HG02759 (cell line): ENCODE measurements around the gene DCLRE1A.

Experiments
- ATAC-seq: cut with Tn5 transposase; IDR thresholded peaks from one replicate; pipeline ENCODE4 v1.9.1; 2021; ENCODE audit warnings: mild to moderate bottlenecking, moderate library complexity; ENCODE audit not compliant: unreplicated experiment

Gene DCLRE1A

GRCh38 chr10:113854013-113854760, at the start of gene DCLRE1A, which contains the start of gene NHLRC2:
DCLRE1A (minus strand) TSS chr10:113854082; CDS start chr10:113853182, 900 bp downstream.
NHLRC2 (plus strand) TSS chr10:113854661; CDS start chr10:113854873, 212 bp downstream.
- peak; percentile 49 for ATAC-seq

GRCh38 chr10:113899952-113900598, 46.2 kb upstream of the DCLRE1A start:
- ATAC-seq: no peak

- ATAC-seq: no peak
Measured at GRCh38 chr10:113897693-113898618, 44.1 kb upstream of the DCLRE1A start.

GRCh38 chr10:113895018-113895417, 41.1 kb upstream of the DCLRE1A start:
- no peak for ATAC-seq

GRCh38 chr10:113894581-113894980, 40.7 kb upstream of the DCLRE1A start:
- no peak for ATAC-seq

- ATAC-seq: no peak
Measured at GRCh38 chr10:113893570-113893969, 39.7 kb upstream of the DCLRE1A start.

GRCh38 chr10:113891476-113891875, 37.6 kb upstream of the DCLRE1A start:
- no peak for ATAC-seq

GRCh38 chr10:113890769-113891168, 36.9 kb upstream of the DCLRE1A start:
- ATAC-seq: no peak

GRCh38 chr10:113889911-113890310, 36.0 kb upstream of the DCLRE1A start:
- no peak for ATAC-seq

GRCh38 chr10:113882240-113882639, 28.4 kb upstream of the DCLRE1A start:
- no peak for ATAC-seq

- peak; percentile 43 for ATAC-seq
Measured at GRCh38 chr10:113880236-113880635, 26.4 kb upstream of the DCLRE1A start.

GRCh38 chr10:113879691-113880090, 25.8 kb upstream of the DCLRE1A start:
- ATAC-seq: peak; percentile 86

GRCh38 chr10:113876461-113876860, 22.6 kb upstream of the DCLRE1A start:
- ATAC-seq: no peak

GRCh38 chr10:113875212-113875611, 21.3 kb upstream of the DCLRE1A start:
- ATAC-seq: no peak

- no peak for ATAC-seq
Measured at GRCh38 chr10:113872139-113873030, 18.5 kb upstream of the DCLRE1A start.

- ATAC-seq: no peak
Measured at GRCh38 chr10:113869789-113870188, 15.9 kb upstream of the DCLRE1A start.

- no peak for ATAC-seq
Measured at GRCh38 chr10:113867904-113868303, 14.0 kb upstream of the DCLRE1A start.

GRCh38 chr10:113866551-113867394, 12.9 kb upstream of the DCLRE1A start:
- no peak for ATAC-seq

- no peak for ATAC-seq
Measured at GRCh38 chr10:113865901-113866300, 12.0 kb upstream of the DCLRE1A start.
